ENCODE data around the gene NRXN3. TPM values are rescaled to one million over a fixed set of nuclear protein-coding genes. Genes with fewer than 3 reads are reported as not detected.

Gene NRXN3
- total and polyA plus RNA-seq, 2 of the 4 experiments (the other 2 are of a cell fraction) = 4.8 to 25.1 TPM

DNA sequence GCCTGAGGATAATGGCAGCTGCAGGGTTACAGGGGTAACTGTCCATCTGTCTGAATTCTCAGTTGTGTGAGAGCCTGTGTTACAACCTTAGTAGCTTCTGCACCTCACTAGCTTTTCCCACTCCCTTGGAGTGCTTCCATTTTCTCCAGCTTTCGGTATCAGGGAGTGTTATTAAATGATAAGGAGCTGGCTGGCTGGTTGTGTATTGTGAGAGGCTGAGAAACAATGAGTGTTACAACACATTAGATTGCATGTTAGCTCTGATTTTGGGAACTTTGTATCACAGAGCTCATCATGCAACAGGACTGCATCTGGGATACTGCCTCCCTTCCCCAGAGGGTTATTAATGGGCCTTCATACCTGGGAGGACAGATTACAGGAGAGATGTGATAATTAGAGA lies 1317.5 kb downstream of the NRXN3 start:
- Histone ChIP-seq H3K4me1 (ENCODE audit: control insufficient read depth, insufficient read depth, low read length) (no peaks in the 10 kb centered on the region; the same call in 1 of the 2 replicates), H3K9ac (ENCODE audit: low read depth, low read length) (no peak overlapping the region), H4K20me1 (ENCODE audit: insufficient read depth, low read length) (no peaks in the 10 kb centered on the region), H2AK9ac (replicated peaks; ENCODE audit: low read depth, low read length, poor library complexity) (no peak overlapping the region), H3K4me2 (ENCODE audit: low read depth, low read length) (no peak overlapping the region), H3K27ac (ENCODE audit: insufficient read depth, low read length) (no peak overlapping the region), H3K9me3 (ENCODE audit: control insufficient read depth, insufficient read depth, low read length) (no peaks in the 10 kb centered on the region), H3K14ac (replicated peaks; ENCODE audit: low read depth, low read length) (no peak overlapping the region), H3K23ac (ENCODE audit: low read depth, low read length) (no peak overlapping the region), H3K18ac (ENCODE audit: low read depth, low read length) (no peak overlapping the region), H3K36me3 (ENCODE audit: control insufficient read depth, insufficient read depth, low read length) (no peaks in the 10 kb centered on the region), H2BK5ac (ENCODE audit: low read depth, low read length, poor library complexity, severe bottlenecking) (no peak overlapping the region), H2BK120ac (ENCODE audit: low read depth, low read length) (no peak overlapping the region), H2BK15ac (ENCODE audit: low read depth, low read length) (no peak overlapping the region), H3K4me3 (ENCODE audit: insufficient read depth, low read depth, low read length) (no peak overlapping the region), H2BK20ac (ENCODE audit: low read depth, low read length) (no peak overlapping the region), H3K56ac (ENCODE audit: extremely low read depth, insufficient read depth, low read length) (no peak overlapping the region), H3K27me3 (ENCODE audit: control insufficient read depth, insufficient read depth, low read length) (no peaks in the 10 kb centered on the region), H4K5ac (ENCODE audit: low read depth, low read length) (no peak overlapping the region), H4K91ac (ENCODE audit: insufficient read depth, low read depth, low read length) (no peak overlapping the region), H3K4ac (ENCODE audit: low read depth, low read length) (no peak overlapping the region), H4K8ac (ENCODE audit: low read depth in 2 of 2, low read length in 2 of 2) (no peak overlapping the region), H3K9me1 (ENCODE audit: insufficient read depth, low read length) (peaks cover 3% of the 10 kb centered on the region; the same call in 1 of the 2 replicates), H2AFZ (replicated peaks; ENCODE audit: low read length, poor library complexity) (no peak overlapping the region), H2AK5ac (ENCODE audit: low read depth, low read length) (no peak overlapping the region), H3K79me1 (ENCODE audit: low read depth in 1 of 2, low read length in 2 of 2) (no peaks in the 10 kb centered on the region; a peak in 1 of 4 replicates)
- WGBS, 2 experiments (ENCODE audit: extremely low coverage in 2 of 2, insufficient read length in 1 of 2) = no CpG with 5 or more reads among the region's 1 CpG
- intact Hi-C loops (cut with micrococcal nuclease) (no loop called here), dilution Hi-C loops (cut with HindIII; ENCODE audit: low sequenced_read_pairs, unreplicated experiment) (no loop called here), in situ Hi-C loops (cut with MboI; ENCODE audit: low sequenced_read_pairs) (no loop called here)
- BruUV-seq (replicated peaks) = no TSS peak
- TF ChIP-seq CHD1 (IDR thresholded peaks at IDR 0.05; ENCODE audit: low read depth, low read length) (no peak), CEBPB (IDR thresholded peaks at IDR 0.05; ENCODE audit: low read depth, low read length) (no peak), RFX5 (IDR thresholded peaks at IDR 0.05; ENCODE audit: low read depth, low read length) (no peak), MAFK (IDR thresholded peaks at IDR 0.05; ENCODE audit: low read depth, low read length) (no peak), RAD21 (IDR thresholded peaks at IDR 0.05; ENCODE audit: low read length) (no peak), MXI1 (IDR thresholded peaks at IDR 0.05; ENCODE audit: borderline replicate concordance, low read depth, low read length) (no peak), POLR2A (IDR thresholded peaks at IDR 0.05; ENCODE audit: low read depth, low read length) (no peak), MAZ (IDR thresholded peaks at IDR 0.05; ENCODE audit: borderline replicate concordance, low read depth, low read length) (no peak), RCOR1 (IDR thresholded peaks at IDR 0.05; ENCODE audit: insufficient replicate concordance, low read length) (no peak), BHLHE40 (IDR thresholded peaks at IDR 0.05; ENCODE audit: low read depth, low read length) (no peak), NFE2L2 (IDR thresholded peaks at IDR 0.05; ENCODE audit: low read depth, low read length) (no peak), SMC3 (IDR thresholded peaks at IDR 0.05; ENCODE audit: low read depth, low read length) (no peak), FOS (IDR thresholded peaks at IDR 0.05; ENCODE audit: low read depth, low read length) (no peak)
- TF ChIP-seq, protein P1, sequence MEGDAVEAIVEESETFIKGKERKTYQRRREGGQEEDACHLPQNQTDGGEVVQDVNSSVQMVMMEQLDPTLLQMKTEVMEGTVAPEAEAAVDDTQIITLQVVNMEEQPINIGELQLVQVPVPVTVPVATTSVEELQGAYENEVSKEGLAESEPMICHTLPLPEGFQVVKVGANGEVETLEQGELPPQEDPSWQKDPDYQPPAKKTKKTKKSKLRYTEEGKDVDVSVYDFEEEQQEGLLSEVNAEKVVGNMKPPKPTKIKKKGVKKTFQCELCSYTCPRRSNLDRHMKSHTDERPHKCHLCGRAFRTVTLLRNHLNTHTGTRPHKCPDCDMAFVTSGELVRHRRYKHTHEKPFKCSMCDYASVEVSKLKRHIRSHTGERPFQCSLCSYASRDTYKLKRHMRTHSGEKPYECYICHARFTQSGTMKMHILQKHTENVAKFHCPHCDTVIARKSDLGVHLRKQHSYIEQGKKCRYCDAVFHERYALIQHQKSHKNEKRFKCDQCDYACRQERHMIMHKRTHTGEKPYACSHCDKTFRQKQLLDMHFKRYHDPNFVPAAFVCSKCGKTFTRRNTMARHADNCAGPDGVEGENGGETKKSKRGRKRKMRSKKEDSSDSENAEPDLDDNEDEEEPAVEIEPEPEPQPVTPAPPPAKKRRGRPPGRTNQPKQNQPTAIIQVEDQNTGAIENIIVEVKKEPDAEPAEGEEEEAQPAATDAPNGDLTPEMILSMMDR (conservative IDR thresholded peaks at IDR 0.05; ENCODE audit: low read depth, low read length) = no peak
- TF ChIP-seq, protein P2, sequence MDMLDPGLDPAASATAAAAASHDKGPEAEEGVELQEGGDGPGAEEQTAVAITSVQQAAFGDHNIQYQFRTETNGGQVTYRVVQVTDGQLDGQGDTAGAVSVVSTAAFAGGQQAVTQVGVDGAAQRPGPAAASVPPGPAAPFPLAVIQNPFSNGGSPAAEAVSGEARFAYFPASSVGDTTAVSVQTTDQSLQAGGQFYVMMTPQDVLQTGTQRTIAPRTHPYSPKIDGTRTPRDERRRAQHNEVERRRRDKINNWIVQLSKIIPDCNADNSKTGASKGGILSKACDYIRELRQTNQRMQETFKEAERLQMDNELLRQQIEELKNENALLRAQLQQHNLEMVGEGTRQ (IDR thresholded peaks at IDR 0.05; ENCODE audit: low read depth, low read length) = no peak
- TF ChIP-seq, protein P3, sequence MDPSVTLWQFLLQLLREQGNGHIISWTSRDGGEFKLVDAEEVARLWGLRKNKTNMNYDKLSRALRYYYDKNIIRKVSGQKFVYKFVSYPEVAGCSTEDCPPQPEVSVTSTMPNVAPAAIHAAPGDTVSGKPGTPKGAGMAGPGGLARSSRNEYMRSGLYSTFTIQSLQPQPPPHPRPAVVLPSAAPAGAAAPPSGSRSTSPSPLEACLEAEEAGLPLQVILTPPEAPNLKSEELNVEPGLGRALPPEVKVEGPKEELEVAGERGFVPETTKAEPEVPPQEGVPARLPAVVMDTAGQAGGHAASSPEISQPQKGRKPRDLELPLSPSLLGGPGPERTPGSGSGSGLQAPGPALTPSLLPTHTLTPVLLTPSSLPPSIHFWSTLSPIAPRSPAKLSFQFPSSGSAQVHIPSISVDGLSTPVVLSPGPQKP (IDR thresholded peaks at IDR 0.05; ENCODE audit: borderline replicate concordance, low read depth, low read length) = no peak
- POLR2A ChIA-PET (ENCODE audit: unreplicated experiment) = no interaction called here
- CTCF ChIA-PET = no interaction called here
- DNase-seq (no peak), ATAC-seq (ENCODE audit: low read depth) (no peak)

Measured in IMR-90 (cell line).